ENCODE data around the gene SPRYD7.
A peak's percentile ranks its signal among the peaks of the same experiment; 100 is the strongest.
"Not testable (repeated sequence)": the region's sequence is repeated elsewhere in the genome, so short reads cannot be mapped to it uniquely, and the experiment has no call there.

Gene SPRYD7

GRCh38 chr13:49932868-49933267 is 3.3 kb downstream of the SPRYD7 start:
- DNase-seq (ENCODE audit: low read depth), result no peak

GRCh38 chr13:49932066-49932465 is 4.1 kb downstream of the SPRYD7 start:
- no peak for DNase-seq (ENCODE audit: low read depth)

GRCh38 chr13:49927755-49928154 is 8.4 kb downstream of the SPRYD7 start:
- DNase-seq (ENCODE audit: low read depth), result peak; percentile 93

- peak; percentile 61 for DNase-seq (ENCODE audit: low read depth)
These were observed 10.2 kb downstream of the SPRYD7 start for GRCh38 chr13:49925881-49926418.

GRCh38 chr13:49922301-49922700 is 13.8 kb downstream of the SPRYD7 start:
- no peak for DNase-seq (ENCODE audit: low read depth)

- not testable (repeated sequence) for DNase-seq (ENCODE audit: low read depth)
These were observed 15.2 kb downstream of the SPRYD7 start for GRCh38 chr13:49920969-49921368.

- DNase-seq (ENCODE audit: low read depth), result not testable (repeated sequence)
These were observed 18.0 kb downstream of the SPRYD7 start for GRCh38 chr13:49918106-49918505.

- DNase-seq (ENCODE audit: low read depth), result no peak
These were observed 21.2 kb downstream of the SPRYD7 start for GRCh38 chr13:49914947-49915346.

DNA sequence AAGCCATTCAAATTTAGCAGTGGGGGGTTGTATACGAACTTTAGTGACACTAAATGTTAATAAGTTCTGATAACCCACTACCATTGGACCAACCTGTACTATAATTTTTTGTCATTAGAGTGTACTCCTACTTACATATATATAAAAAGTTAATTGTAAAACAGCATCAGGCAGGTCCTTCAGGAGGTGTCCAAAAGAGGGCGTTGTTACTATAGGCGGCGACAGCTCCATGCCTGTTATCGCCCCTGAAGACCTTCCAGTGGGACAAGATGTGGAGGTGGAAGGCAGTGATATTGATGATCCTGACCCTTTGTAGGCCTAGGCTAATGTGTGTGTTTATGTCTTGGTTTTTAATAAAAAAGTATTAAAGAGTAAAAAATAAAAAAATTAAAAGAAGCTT is 27.5 kb downstream of the SPRYD7 start:
- no peak for DNase-seq (ENCODE audit: low read depth)

GRCh38 chr13:49904729-49905456 is 31.2 kb downstream of the SPRYD7 start:
- DNase-seq (ENCODE audit: low read depth), result no peak

GRCh38 chr13:49898792-49899191 is 37.3 kb downstream of the SPRYD7 start:
- DNase-seq (ENCODE audit: low read depth), result no peak

GRCh38 chr13:49897713-49898112 is 38.4 kb downstream of the SPRYD7 start:
- DNase-seq (ENCODE audit: low read depth), result no peak

DNA sequence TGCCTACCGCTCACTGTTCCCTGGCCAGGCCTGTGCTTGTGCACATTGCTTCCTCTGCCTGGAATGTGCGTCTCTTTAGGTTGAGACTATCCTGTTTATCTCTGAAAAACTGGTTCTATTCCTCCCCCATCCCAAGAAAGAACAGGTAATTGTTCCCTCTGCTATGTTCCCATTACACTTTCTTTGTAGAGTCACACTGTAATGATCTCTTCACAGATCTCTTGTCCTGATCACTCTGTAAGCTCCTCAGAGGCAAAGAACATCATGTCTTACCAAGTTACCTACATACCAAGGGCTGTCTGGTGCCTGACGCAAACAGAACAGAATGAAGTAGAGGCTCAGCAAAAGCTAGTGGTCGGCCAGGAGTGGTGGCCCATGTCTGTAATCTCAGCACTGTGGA is 40.3 kb downstream of the SPRYD7 start:
- DNase-seq (ENCODE audit: low read depth), result no peak

GRCh38 chr13:49893591-49893990 is 42.5 kb downstream of the SPRYD7 start:
- no peak for DNase-seq (ENCODE audit: low read depth)

DNA sequence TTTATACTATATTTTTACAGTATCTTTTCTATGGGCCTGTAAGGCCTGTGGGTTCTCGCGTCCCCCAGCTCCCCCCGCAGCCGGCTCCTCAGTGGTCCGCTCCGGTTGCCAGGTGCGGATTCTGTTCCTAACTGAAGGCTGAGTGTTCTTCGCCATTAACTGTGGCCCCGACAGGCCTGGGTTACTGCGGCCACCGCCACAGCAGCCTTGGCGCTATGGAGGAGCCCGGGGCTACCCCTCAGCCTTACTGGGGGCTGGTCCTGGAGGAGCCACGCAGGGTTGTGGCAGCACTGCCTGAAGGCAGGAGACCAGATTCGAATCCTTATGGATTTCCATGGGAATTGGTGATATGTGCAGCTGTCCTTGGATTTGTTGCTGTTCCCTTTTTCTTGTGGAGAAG is 45.8 kb downstream of the SPRYD7 start:
- DNase-seq (ENCODE audit: low read depth), result no peak

DNA sequence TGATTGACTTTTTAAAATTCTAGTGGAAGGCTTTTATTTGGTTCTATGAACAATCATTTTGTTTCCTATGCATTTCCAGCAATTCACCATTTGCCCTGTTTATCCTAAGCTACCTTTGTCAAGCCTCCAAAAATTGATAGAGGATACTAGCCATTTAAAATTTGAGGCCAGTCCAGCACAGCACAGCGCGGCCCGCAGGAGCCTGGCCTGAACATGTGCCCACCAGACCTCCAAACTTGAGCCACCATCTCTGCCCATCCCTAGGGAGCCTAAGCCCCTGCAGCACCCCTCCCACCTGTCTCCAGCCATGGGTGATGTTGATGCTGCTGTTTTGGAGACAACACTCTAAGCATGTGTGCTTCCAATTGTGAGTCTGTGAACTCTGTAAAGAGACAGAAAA is 57.5 kb downstream of the SPRYD7 start:
- DNase-seq (ENCODE audit: low read depth), result no peak

- no peak for DNase-seq (ENCODE audit: low read depth)
These were observed 58.4 kb downstream of the SPRYD7 start for GRCh38 chr13:49877629-49878218.

DNA sequence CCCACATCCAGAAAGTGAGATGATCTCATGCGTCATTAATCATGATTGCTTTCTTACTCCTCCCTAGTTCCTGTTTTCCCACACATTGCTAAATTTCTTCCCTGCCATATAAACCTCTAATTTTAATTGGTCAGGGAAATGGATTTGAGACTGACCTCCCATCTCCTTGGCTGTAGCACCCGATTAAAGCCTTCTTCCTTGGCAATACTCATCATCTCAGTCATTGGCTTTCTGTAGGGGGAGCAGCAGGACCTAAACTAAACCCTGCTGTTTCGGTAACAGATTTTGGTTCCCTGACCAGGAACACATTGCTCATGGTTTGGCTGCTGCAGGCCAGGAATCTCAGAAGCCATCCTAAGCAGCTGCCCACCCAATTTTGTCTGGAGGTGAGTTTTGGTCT is 61.7 kb downstream of the SPRYD7 start:
- DNase-seq (ENCODE audit: low read depth), result no peak

GRCh38 chr13:49869519-49869918 is 66.6 kb downstream of the SPRYD7 start:
- DNase-seq (ENCODE audit: low read depth), result peak; percentile 38

DNA sequence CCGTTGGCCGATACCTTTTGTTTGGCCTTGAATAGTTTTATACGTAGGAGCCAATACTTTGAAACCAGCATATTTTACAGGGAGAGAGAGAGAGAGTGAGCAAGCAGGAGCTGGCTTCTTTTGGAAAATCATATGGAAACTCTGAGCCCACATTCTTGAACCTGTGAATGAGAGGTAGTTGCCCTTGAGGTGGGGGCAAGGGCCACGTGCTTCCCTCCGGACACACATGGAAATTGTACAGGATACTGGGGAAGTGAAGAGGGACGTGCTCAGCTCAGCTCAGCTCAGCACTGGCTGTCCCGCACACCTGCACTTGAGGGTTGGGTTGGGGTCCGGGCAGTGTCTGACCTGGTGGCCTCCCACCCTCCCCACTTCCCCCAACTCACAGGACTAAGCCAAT is 68.3 kb downstream of the SPRYD7 start:
- no peak for DNase-seq (ENCODE audit: low read depth)

DNA sequence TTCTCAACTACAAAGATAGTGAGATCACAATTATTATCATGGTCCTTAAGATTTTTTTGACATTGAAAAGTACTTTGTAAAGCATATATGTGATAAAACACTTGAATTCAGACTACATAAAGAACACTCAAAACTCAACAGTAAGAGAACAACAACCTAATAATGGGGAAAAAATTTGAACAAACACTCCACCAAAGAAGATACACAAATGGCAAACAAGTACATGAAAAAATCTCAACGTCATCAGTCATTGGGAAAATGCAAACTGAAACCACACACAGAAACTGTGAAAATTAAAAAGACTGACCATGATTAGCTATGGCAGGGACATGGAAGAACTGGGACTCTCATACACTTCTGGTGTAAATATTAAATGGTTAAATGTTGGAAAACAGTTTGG is 70.9 kb downstream of the SPRYD7 start:
- DNase-seq (ENCODE audit: low read depth), result no peak

DNA sequence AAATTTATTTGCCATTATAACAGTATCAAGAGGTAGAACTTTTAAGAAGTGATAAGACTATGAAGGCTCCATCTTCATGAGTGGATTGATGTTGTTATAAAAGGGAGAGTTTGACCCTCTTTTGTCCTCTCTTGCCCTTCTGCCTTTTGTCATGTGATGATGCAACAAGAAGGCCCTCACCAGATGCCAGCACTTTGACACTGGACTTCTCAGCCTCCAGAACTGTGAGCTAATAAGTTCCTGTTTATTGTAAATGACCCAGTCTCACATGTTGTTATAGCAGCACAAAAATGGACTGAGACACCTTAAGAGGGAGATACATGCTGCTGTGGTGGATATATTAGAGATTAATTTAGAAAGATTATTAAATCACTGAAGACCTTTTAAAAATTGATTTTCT is 71.6 kb downstream of the SPRYD7 start:
- no peak for DNase-seq (ENCODE audit: low read depth)

Measured in EH (cell line).